Upper lobe of left lung (tissue), 6 donors: ENCODE data around the gene ACAP2. TPM values are rescaled to one million over a fixed set of nuclear protein-coding genes. Genes with fewer than 3 reads are reported as not detected.

ENCODE experiments used
- ATAC-seq, 2 donors: fragments of 200-7000 bp; cut with Tn5 transposase; one replicate each; pipeline ENCODE4 v1.9.1; 2022; ENCODE audit warnings: mild to moderate bottlenecking in 2 of 2, moderate library complexity in 2 of 2; ENCODE audit not compliant: low FRiP score in 2 of 2
- DNase-seq, 2 donors: peaks; one replicate each; pipeline ENCODE4 v3.0.0-alpha.2; 2019 to 2020
- H3K27ac ChIP-seq, 4 donors: fragments of 200-600 bp; sonication (generic); one replicate each; pipeline ENCODE4 v1.5.1; 2016 to 2019
- H3K27me3 ChIP-seq, 4 donors: fragments of 200-600 bp; sonication (generic); one replicate each; pipeline ENCODE4 v1.5.1; 2017 to 2019
- H3K36me3 ChIP-seq, 4 donors: fragments of 200-600 bp; sonication (generic); one replicate each; pipeline ENCODE4 v1.5.1; 2016 to 2019
- H3K4me1 ChIP-seq, 4 donors: fragments of 200-600 bp; sonication (generic); one replicate each; pipeline ENCODE4 v1.5.1; 2018 to 2019
- H3K4me3 ChIP-seq, 4 donors: fragments of 200-600 bp; sonication (generic); one replicate each; pipeline ENCODE4 v1.5.1; 2017 to 2019; ENCODE audit warnings: mild to moderate bottlenecking in 2 of 4, moderate library complexity in 1 of 4
- H3K9me3 ChIP-seq, 4 donors: fragments of 200-600 bp; sonication (generic); one replicate each; pipeline ENCODE4 v1.5.1; 2018 to 2019
- EP300 ChIP-seq, 4 donors: sonication (generic); formaldehyde crosslinking; IDR thresholded peaks; one replicate each; pipeline ENCODE4 v1.5.1; 2017; ENCODE audit warnings: antibody characterized with exemption in 4 of 4, control low read depth in 2 of 4
- POLR2A ChIP-seq, 4 donors: fragments of 450-650 bp; IDR thresholded peaks; one replicate each; pipeline ENCODE4 v1.5.1; 2016 to 2017; ENCODE audit warnings: antibody characterized with exemption in 4 of 4, mild to moderate bottlenecking in 2 of 4
- POLR2AphosphoS5 ChIP-seq, 2 donors: sonication (generic); formaldehyde crosslinking; IDR thresholded peaks; one replicate each; pipeline ENCODE4 v1.5.1; 2017; ENCODE audit warnings: antibody characterized with exemption in 2 of 2
- WGBS, 2 donors: methylation state at CpG; one replicate each; pipeline ENCODE4 v1.1.5; 2017 to 2018; 5-methylcytosine and 5-hydroxymethylcytosine counted together
- total RNA-seq, 6 donors: library from RNA; depleted of rRNA in 4 of 6; stranded (reverse); fragments of >200 nt in 4 of 6; gene quantifications; one replicate each; pipeline versions ENCODE4 v1.1.0 to v1.2.1, GENCODE V29; 2016 to 2021
- TF ChIP-seq, protein P1 (sequence below), 6 experiments: fragments of 450-650 bp in 4 of 6; fragments of 200-600 bp in 2 of 6; sonication (generic) in 2 of 6; IDR thresholded peaks; one replicate each; pipeline ENCODE4 v1.5.1; 2016 to 2019; ENCODE audit warnings: antibody characterized with exemption in 6 of 6
- donor health status: DM: no; HTN: no; CAD: no; lungs with moderate emphysema.
- donor health status: DM: no; HTN: yes; CAD: no; lungs with severe emphysema.

Gene ACAP2
- total RNA-seq, 6 donors from 2014 or later: 30.6 to 75.2 (median 52.3) TPM

DNA sequence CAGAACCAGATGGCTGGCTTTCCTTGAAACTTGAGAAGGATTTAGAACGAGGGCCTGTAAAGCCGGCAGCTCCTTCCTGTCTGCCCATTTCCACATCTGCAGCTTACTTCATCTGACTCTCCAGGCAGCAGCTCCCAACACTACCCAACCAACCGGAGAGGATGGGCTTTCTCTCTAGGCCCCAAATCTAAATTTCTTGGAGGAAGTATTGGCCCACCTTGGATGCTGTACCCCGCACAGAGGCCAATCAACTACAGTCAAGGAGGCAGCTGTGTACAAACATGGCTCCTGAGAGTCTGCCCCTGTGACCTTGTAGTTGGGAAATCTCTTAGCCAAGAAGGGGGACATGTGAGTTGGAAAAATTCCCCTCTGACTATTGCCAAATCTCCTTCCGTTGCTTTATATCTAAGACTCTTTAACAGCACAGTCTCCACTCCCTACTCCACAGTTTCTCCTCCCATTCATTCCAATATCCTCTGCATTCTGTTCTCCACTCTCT, 8.0 kb upstream of the ACAP2 start:
- Histone ChIP-seq H3K27ac (peak overlapping the region; percentile 46 to 66 (median 53)), H3K36me3 (no peaks in the 10 kb centered on the region), H3K9me3 (no peaks in the 10 kb centered on the region), H3K27me3 (no peaks in the 10 kb centered on the region), H3K4me3 (no peak overlapping the region), H3K4me1 (peaks cover 2 to 15% (median 7%) of the 10 kb centered on the region in 4 donors)
- TF ChIP-seq POLR2A (IDR thresholded peaks at IDR 0.05) (peak in 1 of 4 donors; percentile 14), POLR2AphosphoS5 (IDR thresholded peaks at IDR 0.05) (peak; percentile 49 to 55), EP300 (IDR thresholded peaks at IDR 0.05) (peak in 1 of 4 donors; percentile 66)
- TF ChIP-seq, protein P1, sequence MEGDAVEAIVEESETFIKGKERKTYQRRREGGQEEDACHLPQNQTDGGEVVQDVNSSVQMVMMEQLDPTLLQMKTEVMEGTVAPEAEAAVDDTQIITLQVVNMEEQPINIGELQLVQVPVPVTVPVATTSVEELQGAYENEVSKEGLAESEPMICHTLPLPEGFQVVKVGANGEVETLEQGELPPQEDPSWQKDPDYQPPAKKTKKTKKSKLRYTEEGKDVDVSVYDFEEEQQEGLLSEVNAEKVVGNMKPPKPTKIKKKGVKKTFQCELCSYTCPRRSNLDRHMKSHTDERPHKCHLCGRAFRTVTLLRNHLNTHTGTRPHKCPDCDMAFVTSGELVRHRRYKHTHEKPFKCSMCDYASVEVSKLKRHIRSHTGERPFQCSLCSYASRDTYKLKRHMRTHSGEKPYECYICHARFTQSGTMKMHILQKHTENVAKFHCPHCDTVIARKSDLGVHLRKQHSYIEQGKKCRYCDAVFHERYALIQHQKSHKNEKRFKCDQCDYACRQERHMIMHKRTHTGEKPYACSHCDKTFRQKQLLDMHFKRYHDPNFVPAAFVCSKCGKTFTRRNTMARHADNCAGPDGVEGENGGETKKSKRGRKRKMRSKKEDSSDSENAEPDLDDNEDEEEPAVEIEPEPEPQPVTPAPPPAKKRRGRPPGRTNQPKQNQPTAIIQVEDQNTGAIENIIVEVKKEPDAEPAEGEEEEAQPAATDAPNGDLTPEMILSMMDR (IDR thresholded peaks at IDR 0.05): no peak
- ATAC-seq (peak; percentile 55 to 60), DNase-seq (peak in 1 of 2 donors; percentile 51)
- WGBS, 2 donors: 24% methylated on average over 4 to 5 of the region's 5 CpGs

DNA sequence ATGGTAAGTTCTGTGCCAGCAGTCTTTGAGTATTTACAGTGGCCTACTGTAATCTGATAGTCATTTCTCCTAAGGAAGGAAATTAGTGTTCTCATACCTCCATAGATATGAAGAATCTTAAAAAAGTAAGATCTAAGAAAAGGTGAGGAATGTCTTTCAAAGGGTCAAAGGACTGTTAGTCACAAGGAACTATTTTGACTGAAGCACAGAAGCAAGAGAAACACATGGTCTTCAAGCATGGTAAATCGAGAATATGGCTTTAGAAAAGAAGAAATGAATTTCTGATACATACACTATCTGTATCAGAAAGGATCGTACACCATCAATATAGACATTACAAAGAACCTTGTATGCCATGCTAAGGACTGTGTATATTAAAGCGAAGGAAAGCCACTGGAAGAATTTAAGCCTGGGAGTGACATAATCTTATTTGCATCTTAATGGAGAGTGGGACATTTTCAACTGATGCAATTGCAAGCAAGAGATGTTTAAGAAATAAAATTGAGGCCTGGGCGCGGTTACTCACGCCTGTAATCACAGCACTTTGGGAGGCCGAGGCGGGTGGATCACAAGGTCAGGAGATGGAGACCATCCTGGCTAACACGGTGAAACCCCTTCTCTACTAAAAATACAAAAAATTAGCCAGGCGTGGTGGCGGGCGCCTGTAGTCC, 5.5 kb upstream of the ACAP2 start:
- ATAC-seq (no peak), DNase-seq (no peak)
- Histone ChIP-seq H3K9me3 (no peaks in the 10 kb centered on the region), H3K4me3 (no peak overlapping the region), H3K4me1 (peaks cover 10 to 22% (median 14%) of the 10 kb centered on the region in 4 donors), H3K27me3 (no peaks in the 10 kb centered on the region), H3K36me3 (no peaks in the 10 kb centered on the region), H3K27ac (no peak overlapping the region)
- TF ChIP-seq POLR2AphosphoS5 (IDR thresholded peaks at IDR 0.05) (no peak), EP300 (IDR thresholded peaks at IDR 0.05) (no peak), POLR2A (IDR thresholded peaks at IDR 0.05) (no peak)
- TF ChIP-seq, protein P1 (IDR thresholded peaks at IDR 0.05): no peak
- WGBS, 2 donors: 86 to 96% methylated on average over 12 of the region's 12 CpGs

DNA sequence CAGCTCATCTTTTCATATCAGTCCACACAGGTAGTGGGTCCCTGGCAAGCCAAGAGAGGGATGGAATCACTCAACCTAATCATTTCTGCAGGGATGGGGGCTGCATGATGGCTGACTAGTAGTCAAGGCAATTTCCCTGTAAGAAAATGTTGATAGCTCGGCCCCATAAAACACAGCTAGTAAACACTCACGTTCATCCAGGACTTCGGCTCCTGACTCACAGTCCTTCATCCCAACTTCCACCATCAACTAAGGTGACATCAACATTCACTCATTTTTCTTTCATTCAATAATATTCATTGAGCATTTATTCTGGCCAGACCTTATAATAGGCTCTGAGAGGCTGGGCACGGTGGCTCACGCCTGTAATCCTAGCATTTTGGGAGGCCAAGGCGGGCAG, 4.4 kb upstream of the ACAP2 start:
- no peaks in the 10 kb centered on the region for H3K9me3 ChIP-seq
- TF ChIP-seq POLR2AphosphoS5 (IDR thresholded peaks at IDR 0.05): no peak
- TF ChIP-seq, protein P1 (IDR thresholded peaks at IDR 0.05): no peak
- no peak for TF ChIP-seq POLR2A (IDR thresholded peaks at IDR 0.05)
- TF ChIP-seq EP300 (IDR thresholded peaks at IDR 0.05): no peak
- H3K36me3 ChIP-seq: no peaks in the 10 kb centered on the region
- ATAC-seq: no peak
- peaks cover 11 to 23% (median 15%) of the 10 kb centered on the region in 4 donors for H3K4me1 ChIP-seq
- WGBS, 2 donors: 93 to 100% methylated on average over 6 of the region's 6 CpGs
- no peak overlapping the region for H3K4me3 ChIP-seq
- H3K27ac ChIP-seq: no peak overlapping the region
- DNase-seq: no peak
- no peaks in the 10 kb centered on the region for H3K27me3 ChIP-seq

DNA sequence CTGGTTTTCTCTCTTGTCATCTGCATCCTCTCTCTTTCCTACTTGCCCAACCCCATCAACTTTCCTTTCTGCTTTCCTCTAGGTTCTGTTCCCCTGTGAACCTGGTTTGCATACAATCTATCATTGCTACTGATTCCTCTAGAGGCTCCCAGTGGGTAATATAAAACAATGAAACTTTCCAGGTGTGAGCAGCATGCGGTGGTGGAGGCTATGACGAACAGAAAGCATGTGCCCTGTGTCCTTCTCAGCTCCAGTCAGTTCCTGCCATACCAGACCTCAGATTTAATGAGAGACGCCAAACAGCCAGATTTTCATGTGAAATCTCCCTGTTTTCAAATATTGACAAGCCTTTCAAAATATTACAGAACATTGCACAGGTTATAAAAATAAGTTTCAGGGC, 3.5 kb upstream of the ACAP2 start:
- TF ChIP-seq EP300 (IDR thresholded peaks at IDR 0.05) (no peak), POLR2A (IDR thresholded peaks at IDR 0.05) (no peak), POLR2AphosphoS5 (IDR thresholded peaks at IDR 0.05) (no peak)
- TF ChIP-seq, protein P1 (IDR thresholded peaks at IDR 0.05): no peak
- H3K36me3 ChIP-seq: no peaks in the 10 kb centered on the region
- DNase-seq (no peak), ATAC-seq (no peak)
- no peak overlapping the region for H3K27ac ChIP-seq
- no peaks in the 10 kb centered on the region for H3K27me3 ChIP-seq
- H3K4me1 ChIP-seq: peaks cover 12 to 24% (median 16%) of the 10 kb centered on the region in 4 donors
- no peaks in the 10 kb centered on the region for H3K9me3 ChIP-seq
- 88 to 93% methylated on average over 3 of the region's 3 CpGs for WGBS, 2 donors
- no peak overlapping the region for H3K4me3 ChIP-seq
